SK-N-SH (cell line): ENCODE data around the gene TGIF1. TPM values are rescaled to one million over a fixed set of nuclear protein-coding genes. Genes with fewer than 3 reads are reported as not detected.

Source experiments
- CTCF ChIA-PET: fragments of 300-600, 350-600 bp; formaldehyde crosslinking; extraction: SDS; loops from one replicate; lab custom pipeline; 2021; lab: Yijun Ruan, JAX
- POLR2A ChIA-PET: fragments of 350-600 bp; sonication (Branson Sonifier 250); formaldehyde crosslinking; extraction: SDS; loops from one replicate; lab custom pipeline; 2020; ENCODE audit warnings: antibody characterized with exemption, inconsistent platforms; lab: Yijun Ruan, JAX
- DNase-seq: peaks from one replicate; pipeline ENCODE4 v3.0.0; 2012
- H2AFZ ChIP-seq: fragments of 200-600 bp; sonication (generic); 2 replicates; pipeline ENCODE4 v1.8.1; 2016; ENCODE audit warnings: antibody characterized with exemption, mild to moderate bottlenecking, low read depth
- H3F3A ChIP-seq: fragments of 200-600 bp; sonication (generic); replicated peaks from 2 replicates; pipeline ENCODE3; 2016; ENCODE audit warnings: antibody characterized with exemption, mild to moderate bottlenecking; ENCODE audit not compliant: insufficient read depth
- H3K27ac ChIP-seq, 2 experiments: fragments of 200-500 bp in 1 of 2; fragments of 200-600 bp in 1 of 2; sonication (Bioruptor generic) in 1 of 2; sonication (generic), shearing (Covaris generic) in 1 of 2; 2 replicates each; pipeline versions ENCODE4 v1.5.1 to v1.6.1; 2014 to 2016; ENCODE audit warnings: low read depth in 2 of 2, inconsistent platforms in 1 of 2, low read length in 1 of 2, mild to moderate bottlenecking in 1 of 2, mixed read lengths in 1 of 2
- H3K27me3 ChIP-seq: fragments of 200-600 bp; sonication (generic), shearing (Covaris generic); 2 replicates; pipeline ENCODE4 v1.6.1; 2016; ENCODE audit warnings: mixed run types; ENCODE audit not compliant: insufficient read depth
- H3K36me3 ChIP-seq, 2 experiments: fragments of 200-500 bp in 1 of 2; fragments of 200-600 bp in 1 of 2; sonication (Bioruptor generic) in 1 of 2; sonication (generic) in 1 of 2; replicated peaks in 1 of 2; 2 replicates each; pipeline versions ENCODE3 to v1.5.1; 2014 to 2016; ENCODE audit warnings: low read length in 1 of 2, mild to moderate bottlenecking in 1 of 2; ENCODE audit not compliant: insufficient read depth in 2 of 2, control insufficient read depth in 1 of 2
- H3K4me1 ChIP-seq, 2 experiments: fragments of 200-500 bp in 1 of 2; fragments of 200-600 bp in 1 of 2; sonication (Bioruptor generic) in 1 of 2; sonication (generic), shearing (Covaris generic) in 1 of 2; 2 replicates each; pipeline versions ENCODE4 v1.5.1 to v1.6.1; 2014 to 2016; ENCODE audit warnings: low read depth in 1 of 2, low read length in 1 of 2, mixed run types in 1 of 2; ENCODE audit not compliant: insufficient read depth in 2 of 2, control insufficient read depth in 1 of 2
- H3K4me2 ChIP-seq: fragments of 200-600 bp; sonication (generic), shearing (Covaris generic); 2 replicates; pipeline ENCODE4 v1.6.1; 2017; ENCODE audit warnings: mixed run types
- H3K4me3 ChIP-seq, 2 experiments: fragments of 200-500 bp in 1 of 2; fragments of 200-600 bp in 1 of 2; sonication (Bioruptor generic) in 1 of 2; sonication (generic), shearing (Covaris generic) in 1 of 2; 2 replicates each; pipeline versions ENCODE4 v1.5.1 to v1.8.1; 2014 to 2016; ENCODE audit warnings: low read depth in 2 of 2, inconsistent platforms in 1 of 2, low read length in 1 of 2, mild to moderate bottlenecking in 1 of 2, mixed read lengths in 1 of 2, moderate library complexity in 1 of 2
- H3K79me2 ChIP-seq: fragments of 200-600 bp; sonication (generic); 2 replicates; pipeline ENCODE4 v1.8.1; 2017; ENCODE audit warnings: mild to moderate bottlenecking; ENCODE audit not compliant: insufficient read depth
- H3K9ac ChIP-seq: fragments of 200-600 bp; sonication (generic); 2 replicates; pipeline ENCODE4 v1.6.1; 2017; ENCODE audit warnings: mixed run types
- H3K9me2 ChIP-seq: fragments of 200-600 bp; sonication (generic); 2 replicates; pipeline ENCODE4 v1.6.1; 2017; ENCODE audit warnings: mixed run types
- H3K9me3 ChIP-seq: fragments of 200-600 bp; sonication (generic); 2 replicates; pipeline ENCODE4 v1.6.1; 2017; ENCODE audit warnings: mixed run types, mild to moderate bottlenecking, moderate library complexity
- H4K20me1 ChIP-seq: fragments of 200-600 bp; sonication (generic); 2 replicates; pipeline ENCODE4 v1.6.1; 2017; ENCODE audit warnings: mild to moderate bottlenecking, mixed run types; ENCODE audit not compliant: insufficient read depth
- CHD2 ChIP-seq: fragments of 150-350 bp; IDR thresholded peaks from 2 replicates; pipeline ENCODE4 v1.6.1; 2018; ENCODE audit warnings: low read length; ENCODE audit not compliant: partially characterized antibody
- ELF1 ChIP-seq: IDR thresholded peaks from 2 replicates; pipeline ENCODE4 v1.4.0; 2012
- EZH2phosphoT487 ChIP-seq: fragments of 200-600 bp; sonication (generic); IDR thresholded peaks from 2 replicates; pipeline ENCODE4 v1.6.1; 2017; ENCODE audit warnings: low read depth, mixed run types, mild to moderate bottlenecking, antibody characterized with exemption, moderate library complexity, borderline replicate concordance
- FOXJ3 ChIP-seq: sonication (generic); formaldehyde crosslinking; IDR thresholded peaks from 2 replicates; pipeline ENCODE4 v1.5.1; 2020; ENCODE audit warnings: mild to moderate bottlenecking, missing genetic modification reagents
- FOXM1 ChIP-seq: IDR thresholded peaks from 2 replicates; pipeline ENCODE4 v1.4.0; 2012; ENCODE audit warnings: low read depth, mild to moderate bottlenecking
- GABPA ChIP-seq: IDR thresholded peaks from 2 replicates; pipeline ENCODE4 v1.4.0; 2012; ENCODE audit warnings: low read depth, mild to moderate bottlenecking
- GATA2 ChIP-seq: sonication (generic); formaldehyde crosslinking; IDR thresholded peaks from 2 replicates; pipeline ENCODE4 v1.5.0; 2020; ENCODE audit warnings: mild to moderate bottlenecking, missing genetic modification reagents
- JUND ChIP-seq: IDR thresholded peaks from 2 replicates; pipeline ENCODE4 v1.4.0; 2012
- MEF2A ChIP-seq: IDR thresholded peaks from 2 replicates; pipeline ENCODE4 v1.4.0; 2012; ENCODE audit warnings: low read depth, borderline replicate concordance
- MXI1 ChIP-seq: IDR thresholded peaks from 2 replicates; pipeline ENCODE4 v1.6.1; 2012; ENCODE audit warnings: mild to moderate bottlenecking, low read depth, low read length, improper control_type of control experiment
- NRF1 ChIP-seq: IDR thresholded peaks from 2 replicates; pipeline ENCODE4 v1.6.1; 2012; ENCODE audit warnings: low read depth, mild to moderate bottlenecking, low read length
- POLR2AphosphoS5 ChIP-seq: IDR thresholded peaks from 2 replicates; pipeline ENCODE4 v1.6.1; 2012; ENCODE audit warnings: low read depth, low read length
- RCOR1 ChIP-seq: fragments of 150-350 bp; IDR thresholded peaks from 2 replicates; pipeline ENCODE4 v1.6.1; 2017; ENCODE audit warnings: antibody characterized with exemption, low read length
- RFX5 ChIP-seq: IDR thresholded peaks from 2 replicates; pipeline ENCODE4 v1.6.1; 2012; ENCODE audit warnings: mild to moderate bottlenecking, improper control_type of control experiment, low read length
- SMC3 ChIP-seq: IDR thresholded peaks from 2 replicates; pipeline ENCODE4 v1.6.1; 2012; ENCODE audit warnings: low read depth, low read length, improper control_type of control experiment
- TAF1 ChIP-seq: IDR thresholded peaks from 2 replicates; pipeline ENCODE4 v1.6.1; 2012; ENCODE audit warnings: low read depth, mild to moderate bottlenecking, low read length, moderate library complexity, borderline replicate concordance
- TCF12 ChIP-seq: IDR thresholded peaks from 2 replicates; pipeline ENCODE4 v1.4.0; 2012
- TEAD4 ChIP-seq: IDR thresholded peaks from 2 replicates; pipeline ENCODE4 v1.4.0; 2012; ENCODE audit warnings: mild to moderate bottlenecking, borderline replicate concordance; ENCODE audit not compliant: insufficient read depth
- YY1 ChIP-seq: IDR thresholded peaks from 2 replicates; pipeline ENCODE4 v1.4.0; 2012; ENCODE audit warnings: low read depth, mild to moderate bottlenecking
- WGBS: methylation state at CpG from one replicate; pipeline ENCODE4 v1.1.6; 2017; ENCODE audit warnings: low lambda C conversion rate; 5-methylcytosine and 5-hydroxymethylcytosine counted together
- polyA plus RNA-seq, 3 experiments: library from polyadenylated mRNA; depleted of rRNA; stranded (reverse); fragments of >200 nt; gene quantifications; 2 replicates each; pipeline ENCODE4 v1.2.3, GENCODE V29; 2012
- TF ChIP-seq, protein P1 (sequence below): IDR thresholded peaks from 2 replicates; pipeline ENCODE4 v1.4.0; 2012; ENCODE audit warnings: low read depth, borderline replicate concordance
- TF ChIP-seq, protein P2 (sequence below): fragments of 150-350 bp; IDR thresholded peaks from 2 replicates; pipeline ENCODE4 v1.6.1; 2016; ENCODE audit warnings: mild to moderate bottlenecking, low read depth, low read length
- TF ChIP-seq, protein P3 (sequence below): IDR thresholded peaks from 2 replicates; pipeline ENCODE4; 2012
- TF ChIP-seq, protein P4 (sequence below): fragments of 150-350 bp; IDR thresholded peaks from 2 replicates; pipeline ENCODE4 v1.6.1; 2017; ENCODE audit warnings: antibody characterized with exemption, low read length, low read depth, borderline replicate concordance

TGIF1 gene
- polyA plus RNA-seq, 1 of the 3 experiments (the other 2 are of a cell fraction) = 113 TPM

DNA sequence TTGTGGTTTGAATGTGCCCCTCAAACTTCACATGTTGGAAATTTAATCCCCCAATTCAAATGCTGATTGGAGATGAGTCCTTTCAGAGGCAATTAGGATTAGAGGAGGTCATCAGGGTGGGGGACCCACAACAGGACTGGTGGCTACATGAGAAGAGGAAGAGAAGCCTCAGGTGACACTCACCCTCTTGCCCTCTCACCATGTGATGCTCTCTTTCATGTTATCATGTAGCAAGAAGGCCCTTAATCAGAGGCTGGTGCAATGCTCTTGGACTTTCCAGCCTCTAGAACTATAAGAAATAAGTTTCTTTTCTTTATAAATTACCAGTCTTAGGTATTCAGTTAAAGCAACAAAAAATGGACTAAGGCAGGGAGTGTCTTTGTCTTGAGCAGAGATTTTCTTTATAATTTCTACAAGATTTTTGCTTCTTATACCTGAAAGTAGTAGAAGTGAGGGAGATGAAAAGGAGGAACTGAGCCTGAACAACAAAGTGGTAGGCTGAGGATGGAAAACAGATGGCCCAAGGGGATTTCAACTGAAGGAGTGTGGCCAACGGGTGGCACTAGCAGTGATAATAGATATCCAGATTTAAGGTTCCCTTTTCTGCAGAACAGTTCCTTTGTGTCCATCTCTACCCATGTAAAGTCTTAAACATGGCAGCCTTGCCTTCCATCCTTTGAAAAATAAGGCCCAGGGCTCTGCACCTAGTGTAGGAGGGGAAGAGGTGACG, 49.2 kb upstream of the TGIF1 start:
- Histone ChIP-seq H3K4me2 (no peak overlapping the region), H3K27ac (no peak overlapping the region), H3K4me3 (no peak overlapping the region), H3K9me2 (no peaks in the 10 kb centered on the region), H3K36me3 (no peaks in the 10 kb centered on the region), H3F3A (no peaks in the 10 kb centered on the region), H4K20me1 (no peaks in the 10 kb centered on the region), H3K9me3 (no peaks in the 10 kb centered on the region), H3K4me1 (no peaks in the 10 kb centered on the region), H3K27me3 (no peaks in the 10 kb centered on the region), H2AFZ (no peak overlapping the region), H3K79me2 (no peaks in the 10 kb centered on the region), H3K9ac (no peak overlapping the region)
- POLR2A ChIA-PET = no interaction called here
- CTCF ChIA-PET = no interaction called here
- no peak for DNase-seq
- WGBS = 46% methylated on average over 2 of the region's 2 CpGs
- TF ChIP-seq ELF1 = no peak
- TF ChIP-seq GABPA = no peak
- TF ChIP-seq, protein P1, sequence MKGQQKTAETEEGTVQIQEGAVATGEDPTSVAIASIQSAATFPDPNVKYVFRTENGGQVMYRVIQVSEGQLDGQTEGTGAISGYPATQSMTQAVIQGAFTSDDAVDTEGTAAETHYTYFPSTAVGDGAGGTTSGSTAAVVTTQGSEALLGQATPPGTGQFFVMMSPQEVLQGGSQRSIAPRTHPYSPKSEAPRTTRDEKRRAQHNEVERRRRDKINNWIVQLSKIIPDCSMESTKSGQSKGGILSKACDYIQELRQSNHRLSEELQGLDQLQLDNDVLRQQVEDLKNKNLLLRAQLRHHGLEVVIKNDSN = no peak
- no peak for TF ChIP-seq TAF1
- no peak for TF ChIP-seq TEAD4
- no peak for TF ChIP-seq EZH2phosphoT487
- TF ChIP-seq RCOR1 = no peak
- no peak for TF ChIP-seq POLR2AphosphoS5
- no peak for TF ChIP-seq CHD2
- TF ChIP-seq MEF2A = no peak

DNA sequence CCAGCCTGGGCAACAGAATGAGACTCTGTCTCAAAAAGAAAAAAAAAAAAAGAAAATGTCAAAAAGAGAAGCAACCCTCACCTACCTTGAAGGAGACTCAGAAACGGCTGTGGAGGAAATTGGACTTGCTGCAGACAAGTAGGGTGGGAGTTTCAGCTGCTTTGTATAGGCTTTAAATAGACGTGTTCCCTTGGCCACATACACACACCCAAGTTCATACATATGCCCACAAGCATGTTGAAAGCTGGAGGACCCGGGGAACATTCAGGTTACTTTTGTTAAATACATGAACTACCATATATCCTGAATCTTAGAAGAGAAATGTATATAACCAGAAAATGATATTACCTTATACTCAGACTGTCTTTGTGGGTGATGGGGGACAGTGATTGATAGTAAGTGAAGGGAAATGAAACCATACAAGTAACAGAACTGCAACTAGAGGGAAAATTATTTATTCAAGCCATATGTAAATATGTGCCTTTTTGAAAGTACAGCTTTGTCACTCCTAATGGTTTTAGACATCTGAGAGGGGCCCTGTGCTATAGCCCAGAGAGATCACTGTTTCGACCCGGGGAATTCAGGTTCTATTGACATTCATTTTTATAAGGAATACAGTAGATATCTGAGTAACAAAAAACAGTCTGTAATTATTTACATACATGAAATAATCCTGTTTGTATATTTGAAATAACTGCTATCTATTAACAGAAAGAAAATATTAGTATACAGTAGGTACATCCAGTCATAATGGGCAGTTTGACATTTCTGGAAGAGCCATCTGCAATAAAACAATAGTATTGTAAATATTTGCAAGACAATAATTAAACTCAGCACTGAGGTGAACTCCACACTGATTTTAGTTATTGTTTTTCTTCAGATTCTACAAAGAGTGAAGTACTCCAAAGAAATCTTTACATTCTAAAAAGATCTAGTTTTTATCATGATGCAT, 48.0 kb upstream of the TGIF1 start:
- WGBS = 70% methylated on average over 5 of the region's 5 CpGs
- H4K20me1 ChIP-seq = no peaks in the 10 kb centered on the region
- H3K9me3 ChIP-seq = no peaks in the 10 kb centered on the region
- H3K27me3 ChIP-seq = no peaks in the 10 kb centered on the region
- ChIA-PET CTCF (no interaction called here), POLR2A (no interaction called here)
- H2AFZ ChIP-seq = no peak overlapping the region
- no peak overlapping the region for H3K4me2 ChIP-seq
- H3K79me2 ChIP-seq = no peaks in the 10 kb centered on the region
- no peaks in the 10 kb centered on the region for H3F3A ChIP-seq
- no peak overlapping the region for H3K27ac ChIP-seq
- no peaks in the 10 kb centered on the region for H3K9me2 ChIP-seq
- no peak for DNase-seq
- no peak overlapping the region for H3K4me3 ChIP-seq
- H3K9ac ChIP-seq = no peak overlapping the region
- no peaks in the 10 kb centered on the region for H3K36me3 ChIP-seq
- no peaks in the 10 kb centered on the region for H3K4me1 ChIP-seq
- TF ChIP-seq ELF1 (no peak), MEF2A (no peak), MXI1 (no peak), JUND (no peak), TEAD4 (no peak), SMC3 (no peak), GATA2 (CRISPR knock-in tag) (no peak), YY1 (no peak), GABPA (no peak), RFX5 (no peak), TCF12 (no peak), FOXM1 (no peak), EZH2phosphoT487 (no peak), FOXJ3 (CRISPR knock-in tag) (no peak), NRF1 (no peak)
- TF ChIP-seq, protein P2, sequence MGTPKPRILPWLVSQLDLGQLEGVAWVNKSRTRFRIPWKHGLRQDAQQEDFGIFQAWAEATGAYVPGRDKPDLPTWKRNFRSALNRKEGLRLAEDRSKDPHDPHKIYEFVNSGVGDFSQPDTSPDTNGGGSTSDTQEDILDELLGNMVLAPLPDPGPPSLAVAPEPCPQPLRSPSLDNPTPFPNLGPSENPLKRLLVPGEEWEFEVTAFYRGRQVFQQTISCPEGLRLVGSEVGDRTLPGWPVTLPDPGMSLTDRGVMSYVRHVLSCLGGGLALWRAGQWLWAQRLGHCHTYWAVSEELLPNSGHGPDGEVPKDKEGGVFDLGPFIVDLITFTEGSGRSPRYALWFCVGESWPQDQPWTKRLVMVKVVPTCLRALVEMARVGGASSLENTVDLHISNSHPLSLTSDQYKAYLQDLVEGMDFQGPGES = no peak
- TF ChIP-seq, protein P3, sequence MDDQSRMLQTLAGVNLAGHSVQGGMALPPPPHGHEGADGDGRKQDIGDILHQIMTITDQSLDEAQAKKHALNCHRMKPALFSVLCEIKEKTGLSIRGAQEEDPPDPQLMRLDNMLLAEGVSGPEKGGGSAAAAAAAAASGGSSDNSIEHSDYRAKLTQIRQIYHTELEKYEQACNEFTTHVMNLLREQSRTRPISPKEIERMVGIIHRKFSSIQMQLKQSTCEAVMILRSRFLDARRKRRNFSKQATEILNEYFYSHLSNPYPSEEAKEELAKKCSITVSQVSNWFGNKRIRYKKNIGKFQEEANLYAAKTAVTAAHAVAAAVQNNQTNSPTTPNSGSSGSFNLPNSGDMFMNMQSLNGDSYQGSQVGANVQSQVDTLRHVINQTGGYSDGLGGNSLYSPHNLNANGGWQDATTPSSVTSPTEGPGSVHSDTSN = no peak
- TF ChIP-seq, protein P4, sequence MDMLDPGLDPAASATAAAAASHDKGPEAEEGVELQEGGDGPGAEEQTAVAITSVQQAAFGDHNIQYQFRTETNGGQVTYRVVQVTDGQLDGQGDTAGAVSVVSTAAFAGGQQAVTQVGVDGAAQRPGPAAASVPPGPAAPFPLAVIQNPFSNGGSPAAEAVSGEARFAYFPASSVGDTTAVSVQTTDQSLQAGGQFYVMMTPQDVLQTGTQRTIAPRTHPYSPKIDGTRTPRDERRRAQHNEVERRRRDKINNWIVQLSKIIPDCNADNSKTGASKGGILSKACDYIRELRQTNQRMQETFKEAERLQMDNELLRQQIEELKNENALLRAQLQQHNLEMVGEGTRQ = no peak
